GM18502 (cell line): ENCODE measurements around the gene PAX5.

Experiments used
- ATAC-seq: cut with Tn5 transposase; IDR thresholded peaks from one replicate; pipeline ENCODE4 v1.9.1; 2021; ENCODE audit warnings: mild to moderate bottlenecking; ENCODE audit not compliant: unreplicated experiment, poor library complexity

PAX5 gene

GRCh38 chr9:37026113-37026930, 7.7 kb downstream of the PAX5 start:
- ATAC-seq = no peak

- no peak for ATAC-seq
Observed at GRCh38 chr9:37025823-37026112, 8.3 kb downstream of the PAX5 start.

GRCh38 chr9:37025071-37025822, 8.8 kb downstream of the PAX5 start:
- ATAC-seq = no peak

GRCh38 chr9:37017546-37017945, 16.5 kb downstream of the PAX5 start:
- ATAC-seq = no peak

GRCh38 chr9:37011530-37011929, 22.5 kb downstream of the PAX5 start:
- ATAC-seq = no peak

GRCh38 chr9:37010976-37011375, 23.1 kb downstream of the PAX5 start:
- ATAC-seq = no peak

- ATAC-seq = peak; percentile 50
Observed at GRCh38 chr9:37010180-37010579, 23.9 kb downstream of the PAX5 start.

GRCh38 chr9:37007295-37007694, 26.8 kb downstream of the PAX5 start:
- ATAC-seq = no peak

- no peak for ATAC-seq
Observed at GRCh38 chr9:37005517-37006140, 28.4 kb downstream of the PAX5 start.

- ATAC-seq = peak; percentile 43
Observed at GRCh38 chr9:37004424-37004935, 29.6 kb downstream of the PAX5 start.

GRCh38 chr9:37002413-37003217, 31.5 kb downstream of the PAX5 start:
- ATAC-seq = no peak

GRCh38 chr9:37002036-37002412, 32.0 kb downstream of the PAX5 start:
- ATAC-seq = no peak

- no peak for ATAC-seq
Observed at GRCh38 chr9:37001459-37001858, 32.6 kb downstream of the PAX5 start.

- ATAC-seq = peak; percentile 29
Observed at GRCh38 chr9:36999728-37000333, 34.2 kb downstream of the PAX5 start.

- ATAC-seq = no peak
Observed at GRCh38 chr9:36997414-36997813, 36.7 kb downstream of the PAX5 start.

GRCh38 chr9:36996706-36997086, 37.4 kb downstream of the PAX5 start:
- ATAC-seq = no peak

GRCh38 chr9:36995927-36996705, 38.0 kb downstream of the PAX5 start:
- peak; percentile 37 for ATAC-seq

- peak; percentile 60 for ATAC-seq
Observed at GRCh38 chr9:36993933-36994764, 39.9 kb downstream of the PAX5 start.
